Activated CD4-positive, alpha-beta T cell treated with anti-CD3 and anti-CD28 coated beads, Interleukin-10, Interleukin-2, amounts not matched to agents 100 ng/mL and 50 ng/mL, durations not matched to agents 16 hours and 8 hours (primary cell): ENCODE measurements around the gene IKBKG.
"Not testable (repeated sequence)": the region's sequence is repeated elsewhere in the genome, so short reads cannot be mapped to it uniquely, and the experiment has no call there.

Experiments used
- DNase-seq: peaks from one replicate; pipeline ENCODE4 v3.0.0-alpha.2; 2020

Gene IKBKG

GRCh38 chrX:154560326-154560725 lies 12.9 kb downstream of the IKBKG start:
- DNase-seq: not testable (repeated sequence)

- DNase-seq: not testable (repeated sequence)
Measured at GRCh38 chrX:154562295-154562694, 14.9 kb downstream of the IKBKG start.

- not testable (repeated sequence) for DNase-seq
Measured at GRCh38 chrX:154570361-154570760, 22.9 kb downstream of the IKBKG start.

- DNase-seq: not testable (repeated sequence)
Measured at GRCh38 chrX:154573061-154573460, 25.6 kb downstream of the IKBKG start.

- not testable (repeated sequence) for DNase-seq
Measured at GRCh38 chrX:154575076-154575475, 27.7 kb downstream of the IKBKG start.

GRCh38 chrX:154582994-154583393 lies 35.6 kb downstream of the IKBKG start:
- not testable (repeated sequence) for DNase-seq

- DNase-seq: not testable (repeated sequence)
Measured at GRCh38 chrX:154584585-154585183, 37.3 kb downstream of the IKBKG start, which contains the start of gene CTAG1A. CTAG1A (plus strand) TSS chrX:154585133; CDS start chrX:154585207, 74 bp downstream.

GRCh38 chrX:154590415-154590814 lies 43.0 kb downstream of the IKBKG start:
- not testable (repeated sequence) for DNase-seq

GRCh38 chrX:154592505-154592904 lies 45.1 kb downstream of the IKBKG start:
- no peak for DNase-seq

- DNase-seq: no peak
Measured at GRCh38 chrX:154593201-154593600, 45.8 kb downstream of the IKBKG start.

- DNase-seq: no peak
Measured at GRCh38 chrX:154594491-154594890, 47.1 kb downstream of the IKBKG start.

- no peak for DNase-seq
Measured at GRCh38 chrX:154595559-154596249, 48.3 kb downstream of the IKBKG start.

- no peak for DNase-seq
Measured at GRCh38 chrX:154596290-154596929, 49.0 kb downstream of the IKBKG start.

GRCh38 chrX:154597221-154597620 lies 49.8 kb downstream of the IKBKG start:
- DNase-seq: no peak

- DNase-seq: no peak
Measured at GRCh38 chrX:154598656-154599055, 51.2 kb downstream of the IKBKG start.

GRCh38 chrX:154599531-154599930 lies 52.1 kb downstream of the IKBKG start:
- DNase-seq: no peak

GRCh38 chrX:154600759-154601374 lies 53.4 kb downstream of the IKBKG start:
- no peak for DNase-seq

- DNase-seq: no peak
Measured at GRCh38 chrX:154602226-154602625, 54.8 kb downstream of the IKBKG start.

- no peak for DNase-seq
Measured at GRCh38 chrX:154602766-154603437, 55.5 kb downstream of the IKBKG start.

- no peak for DNase-seq
Measured at GRCh38 chrX:154603438-154604430, 56.3 kb downstream of the IKBKG start.

GRCh38 chrX:154605566-154605965 lies 58.1 kb downstream of the IKBKG start:
- DNase-seq: no peak

- no peak for DNase-seq
Measured at GRCh38 chrX:154607370-154607769, 60.0 kb downstream of the IKBKG start.
